Measurements from ENCODE around the gene PLEKHG5. TPM values are rescaled to one million over a fixed set of nuclear protein-coding genes. Genes with fewer than 3 reads are reported as not detected.

Gene PLEKHG5
- total RNA-seq, 1 donor from 2014 or later: 32.4 TPM

DNA sequence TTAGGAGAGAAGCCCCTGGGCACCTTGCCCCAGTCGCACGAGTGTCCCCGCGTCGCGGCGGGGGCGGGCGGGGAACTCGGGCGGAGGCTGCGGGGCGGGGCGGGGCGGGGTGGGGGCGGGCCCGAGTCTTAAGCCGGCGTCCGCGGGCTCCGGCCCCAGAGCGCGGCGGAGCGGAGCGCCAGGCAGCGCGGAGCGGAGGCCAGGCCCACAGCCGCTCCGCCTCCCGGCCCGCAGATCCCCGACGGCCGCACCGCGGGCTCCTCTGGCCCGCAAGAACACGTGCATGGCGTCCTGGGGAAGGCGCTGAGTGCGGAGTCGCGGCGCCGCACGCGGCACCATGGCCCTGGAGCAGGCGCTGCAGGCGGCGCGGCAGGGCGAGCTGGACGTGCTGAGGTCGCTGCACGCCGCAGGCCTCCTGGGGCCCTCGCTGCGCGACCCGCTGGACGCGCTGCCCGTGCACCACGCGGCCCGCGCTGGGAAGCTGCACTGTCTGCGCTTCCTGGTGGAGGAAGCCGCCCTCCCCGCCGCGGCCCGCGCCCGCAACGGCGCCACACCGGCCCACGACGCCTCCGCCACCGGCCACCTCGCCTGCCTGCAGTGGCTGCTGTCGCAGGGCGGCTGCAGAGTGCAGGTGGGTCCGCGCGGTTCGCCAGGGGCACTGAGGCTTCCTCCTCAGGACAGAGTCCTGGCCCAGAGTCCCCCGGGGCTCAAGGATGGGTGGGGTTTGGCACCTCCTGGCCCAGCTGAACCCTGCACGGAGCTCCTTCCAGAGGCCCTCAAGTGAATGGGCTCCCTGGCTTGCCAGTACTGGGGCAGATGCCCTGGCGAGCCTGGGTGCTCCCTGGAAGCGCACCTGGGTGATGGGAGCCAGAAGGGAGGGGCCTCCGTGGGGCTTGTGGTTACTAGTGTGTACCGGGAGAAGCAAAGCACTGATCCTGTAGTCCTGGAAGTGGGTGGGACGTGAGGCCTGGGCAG, 66.6 kb downstream of the PLEKHG5 start, which contains the start of gene ESPN:
Gene ESPN (plus strand): TSS at position 158 of the 975 bp plus-strand sequence. CDS start 180 bp downstream, at position 338.
- no peak for TF ChIP-seq CTCF (IDR thresholded peaks at IDR 0.05)
- H3K4me3 Mint-ChIP-seq (ENCODE audit: unreplicated experiment): peak within 1 kb of the TSS; percentile 25
- peaks cover 33% of the 10 kb centered on the region for H3K27me3 Mint-ChIP-seq (ENCODE audit: low read depth)
- peak; percentile 79 for DNase-seq (ENCODE audit: low spot score)
- no peak within 1 kb of the TSS for H3K27ac Mint-ChIP-seq (ENCODE audit: unreplicated experiment)
- H3K36me3 Mint-ChIP-seq (ENCODE audit: low read depth): no peaks in the 10 kb centered on the region
- peaks cover 21% of the 10 kb centered on the region for H3K4me1 Mint-ChIP-seq (ENCODE audit: low read depth)
- H3K9me3 Mint-ChIP-seq (ENCODE audit: low read depth): no peaks in the 10 kb centered on the region

GRCh38 chr1:6424000-6424565, 67.4 kb downstream of the PLEKHG5 start:
- H3K27ac Mint-ChIP-seq (ENCODE audit: unreplicated experiment): no peak overlapping the region

DNA sequence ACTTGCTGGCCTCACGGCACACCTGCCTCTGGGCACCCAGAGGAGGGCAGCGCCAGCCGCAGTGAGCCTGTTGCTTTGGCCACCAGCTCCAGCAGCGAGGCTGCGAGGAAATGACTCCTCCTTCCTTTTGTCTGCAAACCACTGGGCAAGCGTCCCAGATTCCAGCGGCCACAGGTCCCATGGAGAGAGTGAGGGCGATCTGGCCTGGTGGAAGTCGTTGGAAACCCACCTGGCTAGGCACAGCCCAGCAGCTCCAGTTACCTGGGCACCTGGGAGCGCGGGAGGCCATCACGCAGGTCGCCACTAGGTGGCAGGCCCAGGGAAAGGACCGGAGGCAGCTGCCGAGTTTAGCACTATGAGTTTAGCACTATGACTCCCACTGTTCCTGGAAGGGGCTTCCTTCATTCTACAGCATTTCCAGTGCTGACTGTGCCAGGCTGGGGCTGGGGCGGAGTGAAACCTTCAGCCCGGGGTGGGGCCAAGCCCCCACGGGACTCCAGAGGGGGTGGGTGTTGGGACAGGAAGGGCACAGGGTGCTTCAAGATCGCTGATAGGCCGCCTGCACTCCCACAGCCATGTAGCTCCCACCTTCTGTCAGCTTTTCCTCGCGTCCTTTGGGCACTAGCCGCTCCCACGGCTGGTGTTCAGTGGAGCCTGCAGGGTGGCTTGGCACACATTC, 68.0 kb downstream of the PLEKHG5 start:
- H3K9me3 Mint-ChIP-seq (ENCODE audit: low read depth): no peaks in the 10 kb centered on the region
- H3K4me1 Mint-ChIP-seq (ENCODE audit: low read depth): peaks cover 21% of the 10 kb centered on the region
- DNase-seq (ENCODE audit: low spot score): no peak
- H3K27me3 Mint-ChIP-seq (ENCODE audit: low read depth): peaks cover 33% of the 10 kb centered on the region
- peak; percentile 82 for TF ChIP-seq CTCF (IDR thresholded peaks at IDR 0.05)
- H3K36me3 Mint-ChIP-seq (ENCODE audit: low read depth): no peaks in the 10 kb centered on the region
- no peak overlapping the region for H3K27ac Mint-ChIP-seq (ENCODE audit: unreplicated experiment)
- peak overlapping the region; percentile 25 for H3K4me3 Mint-ChIP-seq (ENCODE audit: unreplicated experiment)

More at GRCh38 chr1:6424000-6424565, 67.4 kb downstream of the PLEKHG5 start:
- no peak for TF ChIP-seq CTCF (IDR thresholded peaks at IDR 0.05)
- H3K4me3 Mint-ChIP-seq (ENCODE audit: unreplicated experiment): peak overlapping the region; percentile 25
- no peaks in the 10 kb centered on the region for H3K36me3 Mint-ChIP-seq (ENCODE audit: low read depth)
- H3K4me1 Mint-ChIP-seq (ENCODE audit: low read depth): peaks cover 19% of the 10 kb centered on the region
- H3K27me3 Mint-ChIP-seq (ENCODE audit: low read depth): peaks cover 31% of the 10 kb centered on the region
- no peaks in the 10 kb centered on the region for H3K9me3 Mint-ChIP-seq (ENCODE audit: low read depth)
- DNase-seq (ENCODE audit: low spot score): no peak

DNA sequence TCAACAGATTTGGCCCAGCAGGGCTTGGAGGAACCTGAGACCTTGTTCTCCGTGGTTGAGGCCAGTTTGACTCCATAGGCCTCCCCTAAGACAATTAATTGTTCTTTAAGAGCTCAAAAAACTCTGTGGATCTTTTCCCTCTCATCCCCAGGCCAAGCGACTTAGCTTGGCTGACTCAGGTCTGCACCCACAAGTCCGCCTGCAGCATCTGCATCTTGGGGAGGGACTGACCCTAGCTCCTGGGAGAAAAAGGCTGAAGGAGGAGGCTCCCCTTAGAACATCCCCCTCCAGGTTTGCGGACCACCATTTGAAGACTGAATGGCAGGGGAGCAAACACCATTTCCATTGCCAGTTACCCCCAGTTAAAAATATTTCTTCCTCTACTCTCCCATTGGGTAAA, 70.2 kb downstream of the PLEKHG5 start:
- Mint-ChIP-seq H3K9me3 (ENCODE audit: low read depth) (no peaks in the 10 kb centered on the region), H3K4me3 (ENCODE audit: unreplicated experiment) (no peak overlapping the region), H3K36me3 (ENCODE audit: low read depth) (no peaks in the 10 kb centered on the region), H3K27ac (ENCODE audit: unreplicated experiment) (no peak overlapping the region), H3K4me1 (ENCODE audit: low read depth) (peaks cover 21% of the 10 kb centered on the region), H3K27me3 (ENCODE audit: low read depth) (peaks cover 44% of the 10 kb centered on the region)
- DNase-seq (ENCODE audit: low spot score): no peak
- TF ChIP-seq CTCF (IDR thresholded peaks at IDR 0.05): no peak

All from chondrocyte (in vitro differentiated cells).